IMR-90 (cell line): ENCODE results near the gene MRPL38.

Experiments
- POLR2A ChIP-seq: IDR thresholded peaks from 2 replicates; pipeline ENCODE4 v1.6.1; 2012; ENCODE audit warnings: mild to moderate bottlenecking, low read depth, low read length
- RAD21 ChIP-seq: IDR thresholded peaks from 2 replicates; pipeline ENCODE4 v1.6.1; 2012; ENCODE audit warnings: low read length, improper control_type of control experiment
- SMC3 ChIP-seq: fragments of 150-350 bp; IDR thresholded peaks from 2 replicates; pipeline ENCODE4 v1.6.1; 2016; ENCODE audit warnings: low read depth, mild to moderate bottlenecking, antibody characterized with exemption, low read length, moderate library complexity
- TF ChIP-seq, protein P1 (sequence below): conservative IDR thresholded peaks from 2 replicates; pipeline ENCODE4 v1.5.1; 2012; ENCODE audit warnings: mild to moderate bottlenecking, low read depth, low read length, improper control_type of control experiment

DNA sequence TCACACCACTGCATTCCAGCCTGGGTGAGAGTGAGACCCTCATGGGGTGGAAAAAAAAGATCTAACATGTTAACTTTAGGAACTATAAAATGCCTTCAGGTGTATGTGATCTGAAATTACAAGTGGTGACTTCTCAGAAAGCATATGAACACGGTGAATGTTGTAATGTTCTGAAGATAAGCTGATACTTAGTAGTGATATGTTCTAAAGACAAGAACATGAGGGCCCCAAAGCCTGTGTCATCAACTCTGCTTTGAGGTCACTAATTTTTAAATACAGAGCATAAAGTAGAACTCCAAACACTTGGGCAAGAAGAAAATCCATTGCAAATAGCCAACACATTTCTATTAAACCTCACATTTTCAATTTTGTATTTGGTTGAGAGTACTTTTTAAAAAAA is 38.8 kb upstream of the MRPL38 start:
- TF ChIP-seq, protein P1, sequence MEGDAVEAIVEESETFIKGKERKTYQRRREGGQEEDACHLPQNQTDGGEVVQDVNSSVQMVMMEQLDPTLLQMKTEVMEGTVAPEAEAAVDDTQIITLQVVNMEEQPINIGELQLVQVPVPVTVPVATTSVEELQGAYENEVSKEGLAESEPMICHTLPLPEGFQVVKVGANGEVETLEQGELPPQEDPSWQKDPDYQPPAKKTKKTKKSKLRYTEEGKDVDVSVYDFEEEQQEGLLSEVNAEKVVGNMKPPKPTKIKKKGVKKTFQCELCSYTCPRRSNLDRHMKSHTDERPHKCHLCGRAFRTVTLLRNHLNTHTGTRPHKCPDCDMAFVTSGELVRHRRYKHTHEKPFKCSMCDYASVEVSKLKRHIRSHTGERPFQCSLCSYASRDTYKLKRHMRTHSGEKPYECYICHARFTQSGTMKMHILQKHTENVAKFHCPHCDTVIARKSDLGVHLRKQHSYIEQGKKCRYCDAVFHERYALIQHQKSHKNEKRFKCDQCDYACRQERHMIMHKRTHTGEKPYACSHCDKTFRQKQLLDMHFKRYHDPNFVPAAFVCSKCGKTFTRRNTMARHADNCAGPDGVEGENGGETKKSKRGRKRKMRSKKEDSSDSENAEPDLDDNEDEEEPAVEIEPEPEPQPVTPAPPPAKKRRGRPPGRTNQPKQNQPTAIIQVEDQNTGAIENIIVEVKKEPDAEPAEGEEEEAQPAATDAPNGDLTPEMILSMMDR: no peak
- TF ChIP-seq RAD21: no peak
- TF ChIP-seq SMC3: no peak
- TF ChIP-seq POLR2A: no peak
